Osteocyte (in vitro differentiated cells): ENCODE results near the gene HCAR1. TPM values are rescaled to one million over a fixed set of nuclear protein-coding genes. Genes with fewer than 3 reads are reported as not detected.
"Not testable (repeated sequence)": the region's sequence is repeated elsewhere in the genome, so short reads cannot be mapped to it uniquely, and the experiment has no call there.

Experiments
- DNase-seq: peaks from one replicate; pipeline ENCODE4 v3.0.0; 2021; ENCODE audit warnings: mixed read lengths; ENCODE audit not compliant: unreplicated experiment; ENCODE audit errors: extremely low spot score
- H3K27ac Mint-ChIP-seq: one replicate; pipeline ENCODE4 v1.8.0; 2021; ENCODE audit warnings: mild to moderate bottlenecking, mixed read lengths; ENCODE audit not compliant: unreplicated experiment
- H3K27me3 Mint-ChIP-seq: one replicate; pipeline ENCODE4 v1.8.0; 2021; ENCODE audit warnings: mixed read lengths; ENCODE audit not compliant: unreplicated experiment
- H3K36me3 Mint-ChIP-seq: one replicate; pipeline ENCODE4 v1.8.0; 2021; ENCODE audit warnings: mixed read lengths; ENCODE audit not compliant: unreplicated experiment
- H3K4me1 Mint-ChIP-seq: one replicate; pipeline ENCODE4 v1.8.0; 2021; ENCODE audit warnings: mixed read lengths; ENCODE audit not compliant: unreplicated experiment
- H3K4me3 Mint-ChIP-seq: one replicate; pipeline ENCODE4 v1.8.0; 2021; ENCODE audit warnings: mild to moderate bottlenecking, moderate library complexity, mixed read lengths; ENCODE audit not compliant: unreplicated experiment
- H3K9me3 Mint-ChIP-seq: one replicate; pipeline ENCODE4 v1.8.0; 2021; ENCODE audit warnings: mixed read lengths; ENCODE audit not compliant: unreplicated experiment
- CTCF ChIP-seq: fragments of 200-600 bp; sonication (generic); IDR thresholded peaks from 2 replicates; pipeline ENCODE4 v1.5.0; 2021; ENCODE audit warnings: antibody characterized with exemption, mild to moderate bottlenecking, moderate library complexity
- long read RNA-seq: library from polyadenylated mRNA; unstranded; transcript quantifications from one replicate; pipeline ENCODE4 v2.0.0, GENCODE V29; 2021
- total RNA-seq: library from RNA; stranded (reverse); gene quantifications from 2 replicates; pipeline ENCODE4 v1.2.1, GENCODE V29; 2021

The HCAR1 gene
- 0.21 and 0.37 TPM in 2 replicates for total RNA-seq
- long read RNA-seq, full-length matches to known transcripts: 1 of 1 reads
- long read RNA-seq, partial matches to known transcripts: 0 of 1 reads
- long read RNA-seq, other reads (novel, unspliced or antisense): 0 of 1 reads

DNA sequence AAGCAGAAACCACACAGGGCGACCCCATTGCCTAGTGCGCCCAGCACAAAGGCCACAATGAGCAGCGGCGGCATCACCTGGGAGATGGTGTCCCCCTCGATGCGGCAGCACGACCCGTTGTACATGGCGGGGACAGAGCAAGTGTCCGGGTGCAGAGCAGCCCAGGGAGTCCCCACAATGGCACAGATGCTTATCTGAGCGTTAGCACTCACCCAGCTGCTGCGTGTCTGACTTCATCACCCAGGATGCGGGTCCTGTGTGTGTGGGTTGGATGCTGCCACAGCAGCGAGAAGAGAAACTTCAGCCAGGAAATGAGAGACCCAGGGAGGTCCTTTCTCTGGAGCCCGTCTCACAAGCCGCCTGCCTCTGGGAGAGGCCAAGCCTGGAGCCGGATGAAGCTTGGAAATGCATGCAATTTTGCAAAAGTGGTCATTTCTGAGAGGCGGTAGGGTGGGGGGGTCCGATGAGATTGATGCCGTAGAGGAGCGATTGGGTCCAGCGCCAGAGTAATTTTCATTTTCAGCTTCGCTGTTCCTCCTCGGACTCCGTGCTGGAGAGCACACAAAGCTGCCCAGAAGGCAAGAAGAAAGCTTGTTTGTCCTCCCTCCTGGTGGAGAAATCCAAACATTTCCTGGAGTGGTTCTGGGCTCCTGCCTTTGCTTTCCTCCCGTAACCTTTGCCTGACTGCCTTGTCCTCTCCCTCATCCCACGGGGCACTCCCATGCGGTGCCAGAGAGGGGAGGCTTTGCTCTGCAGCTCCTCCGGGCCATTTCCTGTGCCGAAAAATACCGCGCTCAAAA, at the start of gene HCAR1:
TSS of gene HCAR1 (minus strand) at position 630 of the 800 bp plus-strand sequence. CDS start at position 125, 505 bp downstream.
- peaks cover 27% of the 10 kb centered on the region for H3K4me1 Mint-ChIP-seq
- H3K27ac Mint-ChIP-seq: peak within 1 kb of the TSS; percentile 84
- peaks cover 3% of the 10 kb centered on the region for H3K27me3 Mint-ChIP-seq
- no peaks in the 10 kb centered on the region for H3K36me3 Mint-ChIP-seq
- H3K9me3 Mint-ChIP-seq: no peaks in the 10 kb centered on the region
- peak; percentile 36 for TF ChIP-seq CTCF
- peak within 1 kb of the TSS; percentile 72 for H3K4me3 Mint-ChIP-seq
- no peak for DNase-seq

DNA sequence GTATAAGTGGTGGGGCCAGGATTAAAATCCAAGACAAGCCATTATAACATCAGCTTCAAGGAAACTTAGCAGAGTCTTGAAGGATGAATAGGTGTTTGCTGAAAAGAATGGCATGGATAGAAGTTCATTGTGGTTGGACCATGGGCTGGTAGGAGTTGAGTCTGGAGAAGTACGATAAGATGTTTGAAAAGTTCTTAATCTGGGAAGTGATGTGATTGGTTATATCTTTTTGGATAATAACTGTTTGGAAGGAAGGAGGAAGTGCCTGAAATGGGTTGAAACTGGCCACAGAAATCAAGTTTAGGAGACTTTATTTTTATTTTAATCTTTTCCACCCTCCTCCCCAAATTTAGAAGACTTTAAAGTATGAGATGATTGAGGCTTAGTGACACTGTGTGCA, 26.9 kb upstream of the HCAR1 start:
- Mint-ChIP-seq H3K4me3 (no peak overlapping the region), H3K36me3 (peaks cover 39% of the 10 kb centered on the region), H3K4me1 (peaks cover 19% of the 10 kb centered on the region), H3K9me3 (no peaks in the 10 kb centered on the region), H3K27ac (no peak overlapping the region), H3K27me3 (no peaks in the 10 kb centered on the region)
- DNase-seq: no peak
- TF ChIP-seq CTCF: no peak

DNA sequence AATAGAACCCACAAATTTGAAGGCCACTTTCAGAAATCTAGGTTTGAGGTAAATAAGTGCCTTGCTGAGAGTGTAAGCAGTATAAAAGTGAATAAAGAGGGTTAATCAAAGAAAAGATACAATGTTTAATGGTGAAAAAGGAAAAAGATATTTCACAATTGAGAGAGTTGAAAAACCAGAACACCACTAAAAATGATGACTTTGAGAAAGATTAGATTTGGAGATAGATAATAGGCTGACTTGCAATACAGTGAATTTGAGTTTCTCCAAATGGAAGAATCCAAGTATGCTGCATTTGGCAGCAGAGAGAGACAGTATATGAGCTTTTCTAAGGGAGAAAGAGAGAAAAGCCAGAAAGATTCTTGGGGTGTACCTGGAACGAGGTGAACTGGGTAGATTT, 24.1 kb upstream of the HCAR1 start:
- Mint-ChIP-seq H3K36me3 (peaks cover 33% of the 10 kb centered on the region), H3K4me3 (no peak overlapping the region), H3K4me1 (peaks cover 27% of the 10 kb centered on the region), H3K27ac (no peak overlapping the region), H3K27me3 (no peaks in the 10 kb centered on the region), H3K9me3 (no peaks in the 10 kb centered on the region)
- no peak for DNase-seq
- no peak for TF ChIP-seq CTCF

DNA sequence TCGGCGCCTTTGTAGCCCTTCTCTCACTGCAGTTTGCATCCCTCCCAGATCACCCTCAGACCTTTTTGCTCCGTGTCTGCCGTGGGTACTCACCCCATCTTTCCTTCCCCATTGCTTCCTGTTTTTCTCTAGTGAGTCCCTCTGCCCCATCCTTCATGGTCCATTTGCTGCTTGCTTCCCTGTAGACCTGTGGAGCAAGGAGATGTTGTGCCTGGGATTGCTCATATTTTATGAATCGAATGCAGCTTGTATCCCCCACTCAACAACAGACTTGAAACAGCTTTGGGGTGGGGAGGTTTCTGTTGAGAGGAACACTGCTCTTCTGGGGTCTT, 22.6 kb upstream of the HCAR1 start:
- peak overlapping the region; percentile 95 for H3K4me3 Mint-ChIP-seq
- H3K27me3 Mint-ChIP-seq: no peaks in the 10 kb centered on the region
- peak overlapping the region; percentile 89 for H3K27ac Mint-ChIP-seq
- no peak for TF ChIP-seq CTCF
- DNase-seq: no peak
- H3K9me3 Mint-ChIP-seq: no peaks in the 10 kb centered on the region
- peaks cover 27% of the 10 kb centered on the region for H3K4me1 Mint-ChIP-seq
- peaks cover 33% of the 10 kb centered on the region for H3K36me3 Mint-ChIP-seq

- no peaks in the 10 kb centered on the region for H3K27me3 Mint-ChIP-seq
- TF ChIP-seq CTCF: peak; percentile 97
- H3K36me3 Mint-ChIP-seq: peaks cover 31% of the 10 kb centered on the region
- peak; percentile 100 for DNase-seq
- no peaks in the 10 kb centered on the region for H3K9me3 Mint-ChIP-seq
- H3K4me1 Mint-ChIP-seq: peaks cover 27% of the 10 kb centered on the region
- peak within 1 kb of the TSS; percentile 89 for H3K27ac Mint-ChIP-seq
- H3K4me3 Mint-ChIP-seq: peak within 1 kb of the TSS; percentile 95
These were observed 22.0 kb upstream of the HCAR1 start, which contains the start of gene DENR for GRCh38 chr12:122752464-122753318. DENR (plus strand) TSS chr12:122752824; CDS start chr12:122753702, 878 bp downstream.

DNA sequence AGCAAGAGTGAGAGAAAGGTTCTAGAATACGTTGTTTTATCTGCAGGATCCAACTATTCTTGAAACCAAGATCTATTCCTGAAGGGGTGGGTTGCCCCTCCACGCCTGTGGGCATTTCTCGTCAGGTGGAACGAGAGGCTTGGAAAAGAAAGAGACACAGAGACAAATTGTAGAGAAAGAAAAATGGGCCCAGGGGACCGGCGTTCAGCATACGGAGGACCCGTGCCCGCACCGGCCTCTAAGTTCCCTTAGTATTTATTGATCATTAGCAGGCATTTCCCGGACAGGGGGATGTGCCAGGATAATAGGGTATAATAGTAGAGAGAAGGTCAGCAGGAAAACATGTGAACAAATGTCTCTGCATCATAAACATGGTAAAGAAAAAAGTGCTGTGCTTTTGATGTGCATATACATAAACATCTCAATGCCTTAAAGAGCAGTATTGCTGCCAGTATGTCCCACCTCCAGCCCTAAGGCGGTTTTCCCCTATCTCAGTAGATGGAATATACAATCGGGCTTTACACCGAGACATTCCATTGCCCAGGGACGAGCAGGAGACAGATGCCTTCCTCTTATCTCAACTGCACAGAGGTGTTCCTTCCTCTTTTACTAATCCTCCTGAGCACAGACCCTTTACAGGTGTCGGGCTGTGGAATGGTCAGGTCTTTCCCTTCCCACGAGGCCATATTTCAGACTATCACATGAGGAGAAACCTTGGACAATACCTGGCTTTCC, 20.3 kb upstream of the HCAR1 start:
- H3K27ac Mint-ChIP-seq, H3K9me3 Mint-ChIP-seq, H3K4me3 Mint-ChIP-seq, H3K27me3 Mint-ChIP-seq, DNase-seq: not testable (repeated sequence)
- H3K4me1 Mint-ChIP-seq: peaks cover 27% of the 10 kb centered on the region
- H3K36me3 Mint-ChIP-seq: peaks cover 16% of the 10 kb centered on the region
